Bronchial epithelial cell (primary cell): ENCODE measurements around the gene CSNK2B. TPM values are rescaled to one million over a fixed set of nuclear protein-coding genes. Genes with fewer than 3 reads are reported as not detected.
A peak's percentile ranks its signal among the peaks of the same experiment; 100 is the strongest.

Source experiments
- DNase-seq: peaks from one replicate; pipeline ENCODE4 v3.0.0-alpha.2; 2010; ENCODE audit warnings: low read depth
- FAIRE-seq: peaks from 2 replicates; lab custom pipeline; 2011; peaks lifted over from hg19 to GRCh38; lab: Jason Lieb, UNC
- H3K27me3 ChIP-seq: 2 replicates; pipeline ENCODE4 v1.5.1; 2011; ENCODE audit warnings: low read length; ENCODE audit not compliant: control insufficient read depth, insufficient read depth
- H3K36me3 ChIP-seq: 2 replicates; pipeline ENCODE4 v1.5.1; 2011; ENCODE audit warnings: low read length; ENCODE audit not compliant: control insufficient read depth, insufficient read depth
- H3K4me3 ChIP-seq: 2 replicates; pipeline ENCODE4 v1.5.1; 2011; ENCODE audit warnings: mild to moderate bottlenecking, low read depth, low read length, control low read depth
- CTCF ChIP-seq: IDR thresholded peaks from 2 replicates; pipeline ENCODE4 v1.5.1; 2011; ENCODE audit warnings: mild to moderate bottlenecking, moderate library complexity, low read length, control low read depth, inconsistent platforms; ENCODE audit not compliant: insufficient read depth, severe bottlenecking
- total RNA-seq: library from RNA; depleted of rRNA; stranded (reverse); fragments of >200 nt; gene quantifications from 2 replicates; pipeline ENCODE4 v1.2.1, GENCODE V29; 2014

Gene CSNK2B
- total RNA-seq, 1 donor from 2014 or later = 61.1 TPM

GRCh38 chr6:31718265-31718664 is 52.4 kb downstream of the CSNK2B start:
- no peak for TF ChIP-seq CTCF
- DNase-seq (peak; percentile 93), FAIRE-seq (no peak)
- H3K36me3 ChIP-seq = no peaks in the 10 kb centered on the region
- H3K27me3 ChIP-seq = no peaks in the 10 kb centered on the region
- H3K4me3 ChIP-seq = no peak overlapping the region

- no peaks in the 10 kb centered on the region for H3K36me3 ChIP-seq
- H3K4me3 ChIP-seq = no peak overlapping the region
- TF ChIP-seq CTCF = no peak
- DNase-seq (no peak), FAIRE-seq (no peak)
- H3K27me3 ChIP-seq = no peaks in the 10 kb centered on the region
Measured at GRCh38 chr6:31719001-31719400, 53.1 kb downstream of the CSNK2B start.

Other genes starting within 250 kb of the CSNK2B start
- gene MICB, start 167.9 kb upstream of the CSNK2B start, total RNA-seq = 2.9 and 3.7 TPM in 2 replicates
- gene MCCD1, start 137.1 kb upstream of the CSNK2B start, total RNA-seq = not detected in 2 replicates
- gene DDX39B, start 124.1 kb upstream of the CSNK2B start, total RNA-seq = 335 and 385 TPM in 2 replicates
- gene ATP6V1G2, start 119.5 kb upstream of the CSNK2B start, total RNA-seq = 0.26 and 0.51 TPM in 2 replicates
- gene NFKBIL1, start 118.5 kb upstream of the CSNK2B start, total RNA-seq = 38.9 and 40.0 TPM in 2 replicates
- not detected in 2 replicates for gene LTA, start 93.8 kb upstream of the CSNK2B start, total RNA-seq
- gene TNF, start 90.5 kb upstream of the CSNK2B start, total RNA-seq = not detected in 2 replicates
- not detected in 2 replicates for gene LTB, start 83.7 kb upstream of the CSNK2B start, total RNA-seq
- not detected in 2 replicates for gene LST1, start 79.8 kb upstream of the CSNK2B start, total RNA-seq
- not detected in 2 replicates for gene NCR3, start 73.1 kb upstream of the CSNK2B start, total RNA-seq
- not detected in 2 replicates for gene AIF1, start 50.8 kb upstream of the CSNK2B start, total RNA-seq
- 21.1 and 24.7 TPM in 2 replicates for gene PRRC2A, start 45.4 kb upstream of the CSNK2B start, total RNA-seq
- gene BAG6, start 13.4 kb upstream of the CSNK2B start, total RNA-seq = 71.1 and 84.1 TPM in 2 replicates
- gene APOM, start 10.2 kb upstream of the CSNK2B start, total RNA-seq = 0.26 and 0.53 TPM in 2 replicates
- gene C6orf47, start 5.3 kb upstream of the CSNK2B start, total RNA-seq = 28.4 and 30.5 TPM in 2 replicates
- gene GPANK1, start 1.1 kb upstream of the CSNK2B start, total RNA-seq = 10.0 and 10.2 TPM in 2 replicates
- gene LY6G5B, start 3.9 kb downstream of the CSNK2B start, total RNA-seq = 1.1 and 2.3 TPM in 2 replicates
- 0.13 TPM in 1 of 2 replicates, not detected in the other for gene LY6G5C, start 15.0 kb downstream of the CSNK2B start, total RNA-seq
- 32.9 and 66.2 TPM in 2 replicates for gene ABHD16A, start 37.2 kb downstream of the CSNK2B start, total RNA-seq
- gene LY6G6F, start 40.8 kb downstream of the CSNK2B start, total RNA-seq = not detected in 2 replicates
- not detected in 2 replicates for gene LY6G6D, start 49.3 kb downstream of the CSNK2B start, total RNA-seq
- 0.38 TPM in 1 of 2 replicates, not detected in the other for gene LY6G6C, start 55.7 kb downstream of the CSNK2B start, total RNA-seq
- under 0.01 TPM in 1 of 2 replicates, not detected in the other for gene MPIG6B, start 57.3 kb downstream of the CSNK2B start, total RNA-seq
- gene DDAH2, start 63.2 kb downstream of the CSNK2B start, total RNA-seq = 14.5 and 19.5 TPM in 2 replicates
- 480 and 574 TPM in 2 replicates for gene CLIC1, start 70.5 kb downstream of the CSNK2B start, total RNA-seq
- 3.4 and 4.0 TPM in 2 replicates for gene MSH5, start 73.9 kb downstream of the CSNK2B start, total RNA-seq
- 1.3 TPM in 2 replicates for gene SAPCD1, start 96.6 kb downstream of the CSNK2B start, total RNA-seq
- 0.26 and 1.4 TPM in 2 replicates for gene VWA7, start 111.2 kb downstream of the CSNK2B start, total RNA-seq
- 40.8 and 53.2 TPM in 2 replicates for gene VARS1, start 129.7 kb downstream of the CSNK2B start, total RNA-seq
- 28.9 and 29.2 TPM in 2 replicates for gene LSM2, start 140.9 kb downstream of the CSNK2B start, total RNA-seq
- 0.53 and 1.4 TPM in 2 replicates for gene HSPA1L, start 149.2 kb downstream of the CSNK2B start, total RNA-seq
- 50.3 and 55.3 TPM in 2 replicates for gene HSPA1A, start 149.5 kb downstream of the CSNK2B start, total RNA-seq
- gene HSPA1B, start 161.7 kb downstream of the CSNK2B start, total RNA-seq = 118 and 193 TPM in 2 replicates
- gene NEU1, start 196.7 kb downstream of the CSNK2B start, total RNA-seq = 65.8 and 70.3 TPM in 2 replicates
- 1.8 and 10.5 TPM in 2 replicates for gene SLC44A4, start 212.9 kb downstream of the CSNK2B start, total RNA-seq
- 10.8 and 14.5 TPM in 2 replicates for gene EHMT2, start 231.6 kb downstream of the CSNK2B start, total RNA-seq
- 0.64 and 1.3 TPM in 2 replicates for gene ZBTB12, start 236.0 kb downstream of the CSNK2B start, total RNA-seq